ENCODE measurements around the gene MSL2. TPM values are rescaled to one million over a fixed set of nuclear protein-coding genes. Genes with fewer than 3 reads are reported as not detected.
A peak's percentile ranks its signal among the peaks of the same experiment; 100 is the strongest.
"Not testable (repeated sequence)": the region's sequence is repeated elsewhere in the genome, so short reads cannot be mapped to it uniquely, and the experiment has no call there.

The MSL2 gene
- total RNA-seq, 1 donor from 2014 or later = 8.7 TPM

- not testable (repeated sequence) for DNase-seq (ENCODE audit: low read depth in 2 of 2)
These were observed 51.7 kb downstream of the MSL2 start for GRCh38 chr3:136144397-136144796.

- peak; percentile 81 to 89 for DNase-seq (ENCODE audit: low read depth in 2 of 2)
These were observed 53.5 kb downstream of the MSL2 start for GRCh38 chr3:136142592-136142991.

- no peak for DNase-seq (ENCODE audit: low read depth in 2 of 2)
These were observed 54.2 kb downstream of the MSL2 start for GRCh38 chr3:136141891-136142290.

- DNase-seq (ENCODE audit: low read depth in 2 of 2) = no peak
These were observed 54.8 kb downstream of the MSL2 start for GRCh38 chr3:136141291-136141785.

GRCh38 chr3:136136454-136136853 is 59.7 kb downstream of the MSL2 start:
- DNase-seq (ENCODE audit: low read depth in 2 of 2) = no peak

GRCh38 chr3:136135039-136135802 is 60.9 kb downstream of the MSL2 start:
- no peak for DNase-seq (ENCODE audit: low read depth in 2 of 2)

- DNase-seq (ENCODE audit: low read depth in 2 of 2) = no peak
These were observed 62.0 kb downstream of the MSL2 start for GRCh38 chr3:136134091-136134490.

- not testable (repeated sequence) for DNase-seq (ENCODE audit: low read depth in 2 of 2)
These were observed 64.5 kb downstream of the MSL2 start for GRCh38 chr3:136131647-136132046.

- DNase-seq (ENCODE audit: low read depth in 2 of 2) = no peak
These were observed 74.1 kb downstream of the MSL2 start for GRCh38 chr3:136122006-136122405.

- no peak for DNase-seq (ENCODE audit: low read depth in 2 of 2)
These were observed 75.5 kb downstream of the MSL2 start for GRCh38 chr3:136120373-136121348.

GRCh38 chr3:136119783-136120182 is 76.4 kb downstream of the MSL2 start:
- not testable (repeated sequence) for DNase-seq (ENCODE audit: low read depth in 2 of 2)

- DNase-seq (ENCODE audit: low read depth in 2 of 2) = not testable (repeated sequence)
These were observed 76.8 kb downstream of the MSL2 start for GRCh38 chr3:136119332-136119731.

- no peak for DNase-seq (ENCODE audit: low read depth in 2 of 2)
These were observed 81.7 kb downstream of the MSL2 start for GRCh38 chr3:136114421-136114820.

- DNase-seq (ENCODE audit: low read depth in 2 of 2) = no peak
These were observed 85.7 kb downstream of the MSL2 start for GRCh38 chr3:136110481-136110880.

GRCh38 chr3:136109499-136109898 is 86.6 kb downstream of the MSL2 start:
- no peak for DNase-seq (ENCODE audit: low read depth in 2 of 2)

- DNase-seq (ENCODE audit: low read depth in 2 of 2) = peak in 1 of 2 donors; percentile 82
These were observed 90.0 kb downstream of the MSL2 start for GRCh38 chr3:136106101-136106500.

GRCh38 chr3:136105044-136105443 is 91.1 kb downstream of the MSL2 start:
- DNase-seq (ENCODE audit: low read depth in 2 of 2) = no peak

Other genes with a start within 250 kb of the MSL2 start
- 4.5 and 4.6 TPM in 2 replicates for gene PPP2R3A, start 230.6 kb downstream of the MSL2 start, total RNA-seq
- gene PCCB, start 54.0 kb upstream of the MSL2 start, total RNA-seq = 46.9 and 48.3 TPM in 2 replicates

All from dermis microvascular lymphatic vessel endothelial cell (primary cell).